IPS-15b (cell line): ENCODE data around the gene VSTM2B.

ENCODE experiments used
- H3K27me3 ChIP-seq: one replicate; pipeline ENCODE4 v1.6.1; 2013; ENCODE audit warnings: low read length; ENCODE audit not compliant: control insufficient read depth, insufficient read depth
- H3K36me3 ChIP-seq: one replicate; pipeline ENCODE4 v1.6.1; 2013; ENCODE audit warnings: low read length; ENCODE audit not compliant: control insufficient read depth, insufficient read depth
- H3K4me1 ChIP-seq: one replicate; pipeline ENCODE4 v1.6.1; 2013; ENCODE audit warnings: mild to moderate bottlenecking, low read length; ENCODE audit not compliant: control insufficient read depth, insufficient read depth
- H3K4me3 ChIP-seq: one replicate; pipeline ENCODE4 v1.5.1; 2013; ENCODE audit warnings: low read depth, low read length
- H3K9ac ChIP-seq: one replicate; pipeline ENCODE4 v1.6.1; 2013; ENCODE audit warnings: low read depth, mild to moderate bottlenecking, low read length
- H3K9me3 ChIP-seq: one replicate; pipeline ENCODE4 v1.6.1; 2013; ENCODE audit warnings: mild to moderate bottlenecking, low read length; ENCODE audit not compliant: control insufficient read depth, insufficient read depth

The VSTM2B gene

DNA sequence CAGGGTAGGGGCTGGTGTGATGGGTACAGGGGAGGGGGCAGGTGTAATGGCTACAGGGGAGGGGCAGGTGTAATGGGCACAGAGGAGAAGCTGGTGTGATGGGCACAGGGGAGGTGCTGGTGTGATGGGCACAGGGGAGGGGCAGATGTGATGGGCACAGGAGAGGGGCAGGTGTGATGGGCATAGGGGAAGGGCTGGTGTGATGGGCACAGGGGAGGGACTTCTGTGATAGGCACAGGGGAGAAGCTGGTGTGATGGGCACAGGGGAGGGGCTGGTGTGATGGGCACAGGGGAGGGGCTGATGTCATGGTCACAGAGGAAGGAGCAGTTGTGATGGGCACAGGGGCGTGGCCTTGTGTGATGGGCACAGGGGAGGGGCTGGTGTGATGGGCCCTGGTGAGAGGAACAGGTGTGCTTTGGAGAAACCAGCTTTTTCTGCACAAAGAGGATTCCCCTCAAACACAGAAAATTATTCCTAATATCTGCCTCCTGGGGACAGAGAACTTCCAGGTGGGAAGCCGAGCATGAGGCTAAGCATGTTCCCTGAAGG lies 41.6 kb downstream of the VSTM2B start:
- Histone ChIP-seq H3K9me3 (no peaks in the 10 kb centered on the region), H3K4me1 (no peaks in the 10 kb centered on the region), H3K36me3 (no peaks in the 10 kb centered on the region), H3K4me3 (no peak overlapping the region), H3K27me3 (no peaks in the 10 kb centered on the region), H3K9ac (no peak overlapping the region)

DNA sequence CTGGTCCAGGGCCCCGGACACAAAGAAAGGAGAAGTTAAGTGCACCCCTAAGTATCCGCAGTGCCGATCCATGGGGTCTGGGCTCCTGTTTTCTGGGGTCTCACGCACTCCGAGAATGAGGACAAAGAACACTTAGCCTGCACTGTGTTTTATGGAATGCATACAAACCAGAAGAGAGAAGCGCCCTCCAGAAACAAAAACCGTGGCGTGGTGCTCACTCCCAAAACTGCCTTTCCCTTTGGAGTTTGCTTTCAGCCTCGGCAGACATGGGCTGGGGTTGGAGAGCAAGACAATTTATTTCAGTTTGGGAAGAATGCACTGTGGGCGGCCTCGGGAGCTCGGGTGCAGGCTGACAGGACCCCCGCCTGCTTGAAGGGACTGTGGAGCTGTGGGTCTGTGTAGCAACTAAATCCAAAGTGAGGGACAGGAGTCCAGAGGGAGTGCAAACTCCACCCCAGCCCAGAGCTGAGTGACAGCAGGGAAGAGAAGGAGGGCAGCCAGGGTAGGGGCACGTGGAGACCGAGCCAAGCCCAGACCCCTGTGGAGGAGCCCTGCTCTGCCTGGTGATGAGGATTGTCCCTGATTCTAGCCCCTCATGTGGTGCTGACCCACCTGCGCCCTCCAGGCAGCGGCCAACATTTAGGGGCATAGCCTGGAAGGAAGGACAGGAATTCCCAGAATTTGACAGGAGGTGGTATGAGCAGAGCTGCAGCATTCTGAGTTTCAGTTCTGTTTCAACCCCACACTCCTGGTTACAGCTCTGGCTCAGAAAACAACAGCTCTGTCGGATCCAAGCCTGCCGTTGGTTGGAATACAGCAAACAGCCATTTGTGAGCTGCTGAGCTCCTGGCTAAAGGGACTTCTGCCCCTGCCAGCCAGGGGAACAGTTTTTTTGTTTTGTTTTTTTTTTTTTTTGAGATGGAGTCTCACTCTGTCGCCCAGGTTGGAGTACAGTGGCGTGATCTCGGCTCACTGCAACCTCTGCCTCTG lies 42.5 kb downstream of the VSTM2B start:
- no peaks in the 10 kb centered on the region for H3K9me3 ChIP-seq
- H3K36me3 ChIP-seq = no peaks in the 10 kb centered on the region
- no peaks in the 10 kb centered on the region for H3K4me1 ChIP-seq
- H3K4me3 ChIP-seq = no peak overlapping the region
- H3K27me3 ChIP-seq = no peaks in the 10 kb centered on the region
- H3K9ac ChIP-seq = no peak overlapping the region

DNA sequence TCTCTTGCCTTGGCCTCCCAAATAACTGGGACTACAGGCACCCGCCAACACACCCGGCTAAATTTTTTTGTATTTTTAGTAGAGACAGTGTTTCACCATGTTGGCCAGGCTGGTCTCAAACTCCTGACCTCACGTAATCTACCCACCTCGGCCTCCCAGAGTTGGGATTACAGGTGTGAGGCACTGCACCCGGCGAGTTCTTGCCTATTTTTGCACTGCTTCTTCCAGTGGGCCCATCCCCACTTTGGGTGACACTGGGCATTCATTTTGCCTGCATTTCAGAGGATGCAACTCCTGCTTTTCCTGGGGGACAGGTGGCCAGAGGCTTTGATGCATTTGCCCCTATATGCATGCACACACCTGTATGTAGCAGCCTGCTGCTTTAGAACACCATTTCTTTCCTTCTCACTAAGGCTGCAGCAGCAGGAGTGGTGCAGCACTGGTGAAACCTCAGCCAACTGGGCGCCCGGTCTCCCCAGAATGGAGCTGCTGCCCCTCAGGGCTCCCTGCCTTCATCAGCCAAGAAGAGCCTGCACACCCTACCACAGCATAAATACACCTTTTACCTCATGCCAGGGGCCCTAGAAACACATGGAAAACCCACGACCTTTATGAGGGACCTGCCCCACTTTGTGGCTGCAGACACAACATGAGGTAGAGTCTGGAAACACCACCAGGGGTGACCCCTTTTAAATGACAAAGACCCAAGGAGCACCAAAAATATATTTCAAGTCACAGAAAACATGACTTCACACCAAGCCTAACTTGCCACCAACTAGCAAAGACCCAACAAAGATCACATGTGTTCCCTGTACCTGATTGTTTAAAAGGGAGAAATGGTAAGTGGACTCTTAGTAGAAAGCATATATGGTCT lies 43.5 kb downstream of the VSTM2B start:
- Histone ChIP-seq H3K9me3 (no peaks in the 10 kb centered on the region), H3K4me3 (no peak overlapping the region), H3K9ac (no peak overlapping the region), H3K4me1 (no peaks in the 10 kb centered on the region), H3K27me3 (no peaks in the 10 kb centered on the region), H3K36me3 (no peaks in the 10 kb centered on the region)

DNA sequence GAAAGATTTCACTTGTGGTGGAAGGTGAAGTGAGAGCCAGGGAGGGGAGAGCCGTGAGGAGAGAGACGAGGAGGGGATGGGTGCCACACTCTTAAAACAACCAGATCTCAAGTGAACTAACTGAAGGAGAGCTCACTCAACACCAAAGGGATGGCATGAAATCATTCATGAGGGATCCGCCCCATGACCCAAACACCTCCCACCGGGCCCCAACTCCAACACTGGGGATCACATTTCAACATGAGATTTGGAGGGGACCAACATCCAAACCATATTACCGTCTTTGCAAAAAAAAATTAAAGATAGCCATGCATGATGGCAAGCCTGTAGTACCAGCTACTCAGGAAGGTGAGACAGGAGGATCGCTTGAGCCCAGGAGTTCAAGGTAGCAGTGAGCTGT lies 45.4 kb downstream of the VSTM2B start:
- H3K36me3 ChIP-seq = no peaks in the 10 kb centered on the region
- H3K9ac ChIP-seq = no peak overlapping the region
- peaks cover 8% of the 10 kb centered on the region for H3K4me1 ChIP-seq
- H3K27me3 ChIP-seq = no peaks in the 10 kb centered on the region
- H3K4me3 ChIP-seq = no peak overlapping the region
- H3K9me3 ChIP-seq = no peaks in the 10 kb centered on the region

DNA sequence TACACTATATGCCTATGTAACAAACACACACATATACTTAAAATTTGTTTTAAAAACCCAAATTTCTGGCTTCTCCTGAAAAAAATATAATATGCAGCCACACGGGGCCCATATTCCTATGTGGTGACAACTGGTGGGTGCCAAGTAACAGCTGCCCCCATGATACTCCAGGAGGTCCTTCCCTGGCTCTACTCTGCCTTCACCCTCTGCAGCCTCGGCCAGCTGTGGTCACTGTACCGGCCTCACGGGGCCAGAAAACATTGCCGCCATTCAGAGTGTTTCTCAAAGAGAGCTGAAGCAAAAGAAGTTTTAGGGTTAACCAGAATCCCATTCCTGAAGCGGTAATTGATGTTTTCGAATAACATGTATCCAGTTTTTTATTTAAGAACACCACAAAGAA lies 47.7 kb downstream of the VSTM2B start:
- Histone ChIP-seq H3K9me3 (no peaks in the 10 kb centered on the region), H3K9ac (no peak overlapping the region), H3K27me3 (no peaks in the 10 kb centered on the region), H3K36me3 (no peaks in the 10 kb centered on the region), H3K4me1 (peaks cover 15% of the 10 kb centered on the region), H3K4me3 (no peak overlapping the region)

DNA sequence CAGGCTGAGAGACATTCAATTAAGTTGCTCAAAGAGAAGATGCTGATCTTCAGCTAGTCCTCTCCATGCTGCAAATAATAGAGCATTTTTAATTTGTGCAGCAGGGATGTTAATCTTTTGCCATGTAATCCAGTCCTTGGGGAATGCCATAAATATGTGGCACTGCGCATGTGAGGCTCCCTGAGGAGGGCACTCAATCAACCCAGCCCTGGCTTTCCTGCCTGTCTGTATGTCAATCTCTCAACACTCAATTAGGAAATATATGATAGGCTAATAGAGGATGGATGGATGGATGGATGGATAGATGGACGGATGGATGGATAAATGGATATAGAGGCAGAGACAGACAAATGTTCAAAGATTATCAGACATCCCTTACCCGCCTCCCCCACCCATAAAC lies 48.7 kb downstream of the VSTM2B start:
- H3K9me3 ChIP-seq = no peaks in the 10 kb centered on the region
- no peak overlapping the region for H3K9ac ChIP-seq
- H3K4me3 ChIP-seq = no peak overlapping the region
- peaks cover 15% of the 10 kb centered on the region for H3K4me1 ChIP-seq
- no peaks in the 10 kb centered on the region for H3K27me3 ChIP-seq
- H3K36me3 ChIP-seq = no peaks in the 10 kb centered on the region

DNA sequence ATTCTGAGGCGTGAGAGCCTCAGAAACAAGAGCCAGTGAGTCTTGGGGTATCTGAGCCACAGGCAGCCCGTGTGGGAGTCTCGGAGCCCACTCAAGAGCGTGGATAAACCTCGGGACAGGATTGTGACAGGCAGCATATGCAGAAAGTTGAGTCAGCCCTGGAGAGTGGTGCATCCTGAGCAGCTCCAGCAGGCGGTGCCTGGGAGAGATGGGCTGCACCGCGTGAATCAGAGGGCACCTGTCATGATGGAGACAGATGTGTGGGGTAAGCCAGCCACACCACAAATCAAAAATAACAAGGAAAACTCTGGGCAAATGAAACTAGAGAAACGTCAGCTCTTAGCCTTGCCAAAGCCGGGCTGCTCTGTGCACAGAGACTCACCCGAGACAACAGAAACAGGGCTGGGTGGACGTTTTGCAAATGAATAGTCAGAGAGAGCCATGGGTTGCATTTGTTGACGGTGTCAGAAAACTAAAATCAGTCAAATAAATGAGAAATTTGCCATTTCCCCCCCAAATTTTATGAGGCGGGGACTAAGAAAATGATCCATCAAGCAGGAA lies 50.3 kb downstream of the VSTM2B start:
- Histone ChIP-seq H3K36me3 (no peaks in the 10 kb centered on the region), H3K4me3 (no peak overlapping the region), H3K27me3 (no peaks in the 10 kb centered on the region), H3K9me3 (no peaks in the 10 kb centered on the region), H3K9ac (no peak overlapping the region), H3K4me1 (peaks cover 15% of the 10 kb centered on the region)

DNA sequence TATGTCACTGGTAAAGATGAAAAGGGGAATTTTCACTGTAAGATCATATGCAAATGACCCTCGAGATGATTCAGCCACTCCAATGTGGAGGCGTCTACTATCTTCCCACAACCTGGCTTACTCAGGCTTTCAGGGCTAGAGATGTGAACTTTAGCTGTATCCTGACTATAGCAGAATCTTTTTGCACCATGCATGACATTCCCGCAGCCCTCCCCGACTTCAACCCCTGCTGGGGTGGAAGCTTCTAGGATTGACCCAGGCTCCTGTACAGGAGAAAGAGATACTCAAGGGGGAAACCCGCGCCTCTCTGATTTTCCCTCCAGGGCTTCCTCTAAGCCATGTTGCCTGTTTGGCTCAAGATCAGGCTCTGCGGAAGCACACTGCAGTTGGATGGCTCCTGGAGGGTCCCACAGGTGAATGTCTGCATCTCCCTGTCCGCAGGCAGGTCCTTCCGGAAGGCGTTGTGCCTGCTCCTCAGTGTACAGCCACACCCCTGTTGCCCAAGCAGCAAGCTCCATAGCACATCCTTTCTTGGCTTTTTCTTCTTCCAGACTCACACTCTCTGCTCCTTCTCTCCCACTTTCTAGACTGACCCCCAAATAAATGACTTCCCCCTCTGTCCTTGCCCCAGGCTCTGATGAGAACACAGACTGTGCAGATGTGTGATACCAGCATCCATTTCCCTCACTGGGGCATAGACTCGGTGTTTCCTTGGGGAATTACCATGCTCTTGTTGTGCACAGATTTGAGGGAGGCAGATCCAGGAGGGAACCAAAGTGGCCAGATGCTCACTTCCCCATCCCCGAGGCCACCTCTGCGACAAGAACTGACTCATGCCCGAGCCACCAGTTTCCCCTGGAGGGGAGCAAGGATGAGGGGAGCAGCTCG lies 51.2 kb downstream of the VSTM2B start:
- Histone ChIP-seq H3K9me3 (no peaks in the 10 kb centered on the region), H3K27me3 (no peaks in the 10 kb centered on the region), H3K36me3 (no peaks in the 10 kb centered on the region), H3K9ac (no peak overlapping the region), H3K4me1 (peaks cover 15% of the 10 kb centered on the region), H3K4me3 (no peak overlapping the region)

DNA sequence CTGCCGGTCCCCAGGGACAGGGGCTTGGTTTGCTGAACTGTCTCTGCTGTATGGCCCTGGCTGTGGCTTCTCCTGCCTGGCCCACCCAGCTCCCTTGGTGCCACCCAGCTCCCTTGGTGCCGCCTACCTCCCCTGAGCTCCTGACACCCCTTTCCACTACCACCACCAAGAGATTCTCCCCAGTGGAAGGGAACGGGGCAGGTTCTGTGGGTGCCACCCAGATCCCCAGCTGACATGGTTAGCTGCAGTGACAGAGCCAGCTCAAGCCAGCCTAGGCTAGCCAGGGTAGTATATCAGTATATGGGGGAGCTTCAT lies 51.8 kb downstream of the VSTM2B start:
- Histone ChIP-seq H3K36me3 (no peaks in the 10 kb centered on the region), H3K4me1 (peaks cover 15% of the 10 kb centered on the region), H3K9ac (no peak overlapping the region), H3K27me3 (no peaks in the 10 kb centered on the region), H3K4me3 (no peak overlapping the region), H3K9me3 (no peaks in the 10 kb centered on the region)

DNA sequence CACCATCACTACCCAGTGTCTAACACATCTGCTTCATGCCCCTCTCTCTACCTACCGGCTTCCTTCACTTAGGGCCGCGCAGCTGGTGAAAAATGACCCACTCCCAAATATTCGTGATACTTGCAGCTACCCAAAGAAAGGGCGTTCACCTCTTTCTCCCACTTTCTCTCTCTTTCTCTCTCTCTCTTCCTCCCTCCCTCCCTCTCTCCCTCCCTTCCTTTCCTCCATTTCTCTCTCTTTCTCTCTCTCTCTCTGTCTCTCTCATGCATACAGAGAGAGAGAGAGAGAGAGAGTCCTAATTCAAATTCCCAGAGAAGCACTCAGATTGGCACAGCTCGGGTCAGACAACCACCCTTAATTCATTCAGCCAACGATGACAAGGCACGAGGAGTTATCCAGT lies 52.6 kb downstream of the VSTM2B start:
- Histone ChIP-seq H3K9ac (no peak overlapping the region), H3K36me3 (no peaks in the 10 kb centered on the region), H3K4me3 (no peak overlapping the region), H3K27me3 (no peaks in the 10 kb centered on the region), H3K4me1 (peaks cover 15% of the 10 kb centered on the region), H3K9me3 (no peaks in the 10 kb centered on the region)
